Neuron (in vitro differentiated cells): Measurements from ENCODE around the gene DMKN.

Experiments used
- H2AFZ ChIP-seq: one replicate; pipeline ENCODE4 v1.6.1; 2013; ENCODE audit warnings: low read depth, mild to moderate bottlenecking, inconsistent platforms, low read length, moderate library complexity
- H3K27me3 ChIP-seq: one replicate; pipeline ENCODE4 v1.6.1; 2013; ENCODE audit warnings: low read length; ENCODE audit not compliant: insufficient read depth
- H3K36me3 ChIP-seq: one replicate; pipeline ENCODE4 v1.6.1; 2013; ENCODE audit warnings: low read length; ENCODE audit not compliant: insufficient read depth
- H3K4me1 ChIP-seq: one replicate; pipeline ENCODE4 v1.6.1; 2013; ENCODE audit warnings: low read length; ENCODE audit not compliant: insufficient read depth
- H3K4me3 ChIP-seq: 2 replicates; pipeline ENCODE4 v1.5.1; 2013; ENCODE audit warnings: mild to moderate bottlenecking, low read length, moderate library complexity
- H3K9me3 ChIP-seq: one replicate; pipeline ENCODE4 v1.6.1; 2013; ENCODE audit warnings: low read length

Gene DMKN, protein sequence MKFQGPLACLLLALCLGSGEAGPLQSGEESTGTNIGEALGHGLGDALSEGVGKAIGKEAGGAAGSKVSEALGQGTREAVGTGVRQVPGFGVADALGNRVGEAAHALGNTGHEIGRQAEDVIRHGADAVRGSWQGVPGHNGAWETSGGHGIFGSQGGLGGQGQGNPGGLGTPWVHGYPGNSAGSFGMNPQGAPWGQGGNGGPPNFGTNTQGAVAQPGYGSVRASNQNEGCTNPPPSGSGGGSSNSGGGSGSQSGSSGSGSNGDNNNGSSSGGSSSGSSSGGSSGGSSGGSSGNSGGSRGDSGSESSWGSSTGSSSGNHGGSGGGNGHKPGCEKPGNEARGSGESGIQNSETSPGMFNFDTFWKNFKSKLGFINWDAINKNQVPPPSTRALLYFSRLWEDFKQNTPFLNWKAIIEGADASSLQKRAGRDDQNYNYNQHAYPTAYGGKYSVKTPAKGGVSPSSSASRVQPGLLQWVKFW

DNA sequence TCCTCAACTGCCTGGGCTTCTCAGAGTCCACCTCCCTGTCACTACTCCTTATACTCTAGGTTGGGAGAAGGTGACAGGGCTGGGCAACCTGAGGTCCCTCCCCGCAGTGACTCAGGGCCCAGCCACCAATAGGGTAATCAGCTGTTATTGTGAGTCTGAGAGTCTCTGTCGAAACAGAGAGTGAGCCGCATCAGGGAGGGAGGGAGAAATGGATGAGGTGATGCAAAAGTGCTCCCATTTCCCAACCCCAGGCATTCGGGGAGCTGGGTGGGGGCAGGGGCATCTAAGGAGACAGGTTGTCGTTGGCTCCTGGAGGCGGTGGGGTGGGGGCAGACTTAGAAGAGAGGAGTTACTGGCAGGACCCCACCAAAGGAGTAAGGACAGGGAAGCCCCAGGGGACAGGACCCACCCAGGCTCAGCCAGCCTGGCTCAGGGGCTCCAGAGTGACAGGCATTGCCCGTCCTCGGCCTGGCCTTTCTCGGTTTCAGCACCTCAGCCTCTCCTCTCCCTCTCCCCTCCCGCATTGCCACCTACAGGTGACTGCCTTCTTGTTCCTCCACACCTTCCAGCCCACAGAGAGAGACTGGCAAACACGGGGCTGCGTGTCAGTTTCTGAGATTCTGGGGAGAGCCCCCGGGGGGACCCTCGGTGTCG is at the start of gene DMKN:
Gene DMKN, minus strand, starts transcription at position 22 of the 654 bp plus-strand sequence. CDS start 174 bp downstream, outside the sequence.
- H3K9me3 ChIP-seq = no peaks in the 10 kb centered on the region
- no peak within 1 kb of the TSS for H2AFZ ChIP-seq
- no peaks in the 10 kb centered on the region for H3K36me3 ChIP-seq
- H3K4me1 ChIP-seq = no peaks in the 10 kb centered on the region
- H3K27me3 ChIP-seq = peaks cover 50% of the 10 kb centered on the region
- no peak within 1 kb of the TSS for H3K4me3 ChIP-seq

DNA sequence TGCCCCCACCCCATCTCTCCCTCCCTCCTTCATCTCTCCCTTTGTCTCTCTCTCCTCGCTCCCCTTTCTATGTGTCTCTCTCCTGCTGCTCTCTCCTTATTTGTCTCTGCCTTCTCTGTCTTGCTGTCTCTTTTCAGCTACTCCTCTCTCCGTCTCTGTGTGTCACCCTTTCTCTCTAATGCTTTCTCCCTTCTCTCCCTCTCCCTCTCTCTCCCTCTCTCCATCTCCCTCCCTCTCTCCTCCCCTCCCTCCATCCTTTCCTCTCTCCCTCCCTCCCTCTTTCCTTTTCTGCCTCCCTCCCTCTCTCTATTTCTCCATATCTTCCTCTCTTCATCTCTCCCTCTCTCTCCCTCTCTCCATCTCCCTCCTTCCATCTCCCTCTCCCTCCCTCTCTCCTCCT is 49.3 kb upstream of the DMKN start:
- H3K27me3 ChIP-seq = peaks cover 41% of the 10 kb centered on the region
- H3K9me3 ChIP-seq = peaks cover 2% of the 10 kb centered on the region
- H2AFZ ChIP-seq = no peak overlapping the region
- H3K36me3 ChIP-seq = no peaks in the 10 kb centered on the region
- H3K4me3 ChIP-seq = no peak overlapping the region
- no peaks in the 10 kb centered on the region for H3K4me1 ChIP-seq

DNA sequence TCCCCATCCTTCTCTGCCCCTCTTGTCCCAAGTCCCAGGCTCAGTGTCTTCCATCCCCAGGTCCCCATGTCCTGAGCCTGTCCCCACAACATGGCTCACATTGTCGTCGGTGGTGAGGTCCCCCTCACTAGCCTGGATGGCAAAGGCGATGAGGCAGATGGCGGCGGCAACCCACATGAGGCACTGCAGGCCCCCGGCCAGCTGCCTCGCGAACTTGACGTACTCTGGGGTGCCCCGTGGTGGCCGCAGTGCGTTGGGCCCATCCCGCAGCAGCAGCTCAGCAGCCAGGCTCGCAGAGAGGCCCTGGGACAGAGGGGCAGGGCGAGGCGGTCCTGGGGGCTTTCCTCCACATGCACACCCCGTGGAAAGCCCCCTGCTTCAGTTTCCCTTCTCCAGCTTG is 48.9 kb upstream of the DMKN start:
- H3K27me3 ChIP-seq = peaks cover 44% of the 10 kb centered on the region

DNA sequence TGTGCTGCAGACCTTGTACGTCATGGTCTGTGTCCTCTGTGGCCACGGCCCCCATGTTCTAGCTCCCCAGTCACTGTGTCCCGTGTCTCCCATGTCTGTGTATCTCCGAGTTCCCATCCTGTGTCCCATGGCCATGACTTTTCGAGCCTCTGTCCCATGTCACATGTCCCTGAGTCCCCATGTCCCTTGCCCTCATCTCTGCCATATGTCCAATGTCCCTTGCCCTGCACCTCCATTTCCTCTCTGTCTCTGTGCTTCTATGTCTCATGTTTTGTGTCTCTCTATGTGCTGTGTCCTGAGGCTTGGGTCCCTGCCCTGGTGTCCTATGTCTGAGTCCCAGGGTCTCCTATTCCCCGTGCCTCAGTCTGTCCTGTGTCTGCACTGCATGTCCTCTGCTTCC is 48.0 kb upstream of the DMKN start:
- H3K4me1 ChIP-seq = peaks cover 3% of the 10 kb centered on the region
- no peak overlapping the region for H3K4me3 ChIP-seq
- peaks cover 2% of the 10 kb centered on the region for H3K9me3 ChIP-seq
- H3K36me3 ChIP-seq = no peaks in the 10 kb centered on the region
- peaks cover 50% of the 10 kb centered on the region for H3K27me3 ChIP-seq
- no peak overlapping the region for H2AFZ ChIP-seq

More for the DNA sequence above, 48.9 kb upstream of the DMKN start:
- no peak overlapping the region for H2AFZ ChIP-seq
- no peak overlapping the region for H3K4me3 ChIP-seq
- peaks cover 2% of the 10 kb centered on the region for H3K4me1 ChIP-seq
- H3K36me3 ChIP-seq = no peaks in the 10 kb centered on the region
- peaks cover 2% of the 10 kb centered on the region for H3K9me3 ChIP-seq

DNA sequence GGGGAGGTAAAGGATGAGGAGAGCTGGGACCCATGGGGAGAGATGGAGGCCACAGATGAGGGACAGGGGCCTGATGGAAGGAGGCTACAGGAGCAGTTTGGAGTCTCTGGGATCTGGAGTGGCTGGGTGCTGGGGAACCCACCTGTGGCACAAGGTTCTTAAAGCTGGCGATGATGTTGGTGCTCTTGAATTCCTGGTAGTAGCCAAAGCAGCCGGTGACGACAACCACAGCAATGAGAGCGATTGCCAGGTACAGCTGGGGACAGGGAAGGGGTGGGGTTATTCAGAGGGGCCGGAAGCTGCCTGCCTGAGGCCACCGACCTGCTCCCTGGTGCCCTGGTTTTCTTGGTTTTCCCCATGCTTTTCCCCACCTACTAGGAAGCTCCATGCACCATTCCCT is 47.2 kb upstream of the DMKN start:
- Histone ChIP-seq H3K4me1 (peaks cover 3% of the 10 kb centered on the region), H3K36me3 (no peaks in the 10 kb centered on the region), H3K27me3 (peaks cover 50% of the 10 kb centered on the region), H3K9me3 (peaks cover 2% of the 10 kb centered on the region), H2AFZ (no peak overlapping the region), H3K4me3 (no peak overlapping the region)

DNA sequence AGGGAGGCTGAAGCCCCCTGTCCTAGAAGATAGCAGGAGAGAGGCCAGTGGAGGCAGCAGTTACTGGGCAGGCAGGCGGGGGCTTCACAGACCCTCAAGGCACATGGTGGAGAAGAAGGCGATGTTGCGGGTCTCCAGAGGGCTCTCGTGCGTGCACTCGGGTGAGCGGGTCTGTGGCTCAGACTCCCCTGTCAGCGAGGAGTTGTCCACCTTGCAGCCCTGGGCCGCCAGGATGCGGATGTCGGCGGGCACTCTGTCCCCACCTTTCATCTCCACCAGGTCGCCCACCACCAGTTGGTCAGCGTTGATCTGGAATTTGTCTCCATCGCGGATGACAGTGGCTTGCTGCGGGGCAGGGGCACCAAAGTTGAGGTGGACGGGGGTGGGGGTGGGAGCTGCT is 46.8 kb upstream of the DMKN start:
- no peak overlapping the region for H3K4me3 ChIP-seq
- H2AFZ ChIP-seq = no peak overlapping the region
- H3K4me1 ChIP-seq = peaks cover 3% of the 10 kb centered on the region
- H3K9me3 ChIP-seq = peaks cover 2% of the 10 kb centered on the region
- peaks cover 50% of the 10 kb centered on the region for H3K27me3 ChIP-seq
- H3K36me3 ChIP-seq = no peaks in the 10 kb centered on the region

DNA sequence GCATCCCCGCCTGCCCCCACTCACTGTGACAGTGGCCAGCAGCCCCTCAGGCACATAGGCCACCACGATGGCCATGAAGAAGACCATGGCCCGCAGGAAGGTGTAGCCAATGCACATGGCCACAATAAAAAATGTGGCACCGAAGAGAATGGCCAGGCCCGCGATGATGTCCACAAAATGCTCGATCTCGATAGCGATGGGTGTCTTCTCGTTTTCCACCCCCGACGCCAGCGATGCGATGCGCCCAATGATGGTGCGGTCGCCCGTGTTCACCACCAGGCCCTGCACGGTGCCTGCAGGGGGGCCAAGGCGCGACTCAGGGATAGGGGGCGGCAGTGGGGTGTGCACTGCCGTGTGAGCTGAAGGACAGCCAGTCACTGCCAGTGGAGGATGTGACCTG is 46.3 kb upstream of the DMKN start:
- Histone ChIP-seq H3K9me3 (peaks cover 2% of the 10 kb centered on the region), H2AFZ (no peak overlapping the region), H3K4me3 (no peak overlapping the region), H3K36me3 (no peaks in the 10 kb centered on the region), H3K27me3 (peaks cover 54% of the 10 kb centered on the region), H3K4me1 (peaks cover 3% of the 10 kb centered on the region)

DNA sequence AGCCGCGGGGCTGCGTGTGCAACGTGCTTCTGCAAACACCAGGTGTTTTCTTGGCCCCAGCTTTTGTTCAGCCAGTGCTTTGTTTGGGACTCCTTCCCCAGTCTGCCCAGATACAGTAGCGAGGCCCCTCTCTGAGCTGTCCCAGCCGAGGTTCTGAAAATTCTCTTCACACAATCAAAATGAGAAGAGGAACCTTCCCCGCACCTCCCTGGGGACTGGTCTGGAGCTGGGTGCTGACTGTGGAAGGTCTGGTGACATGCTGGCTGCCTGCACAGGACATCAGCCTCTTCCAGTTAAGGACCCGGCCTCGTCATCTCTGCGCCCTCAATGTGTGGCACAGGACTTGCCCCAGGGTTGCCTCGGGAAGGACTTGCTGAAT is 45.8 kb upstream of the DMKN start:
- Histone ChIP-seq H3K4me3 (no peak overlapping the region), H3K4me1 (peaks cover 3% of the 10 kb centered on the region), H3K36me3 (no peaks in the 10 kb centered on the region), H3K9me3 (peaks cover 2% of the 10 kb centered on the region), H2AFZ (no peak overlapping the region), H3K27me3 (peaks cover 58% of the 10 kb centered on the region)

DNA sequence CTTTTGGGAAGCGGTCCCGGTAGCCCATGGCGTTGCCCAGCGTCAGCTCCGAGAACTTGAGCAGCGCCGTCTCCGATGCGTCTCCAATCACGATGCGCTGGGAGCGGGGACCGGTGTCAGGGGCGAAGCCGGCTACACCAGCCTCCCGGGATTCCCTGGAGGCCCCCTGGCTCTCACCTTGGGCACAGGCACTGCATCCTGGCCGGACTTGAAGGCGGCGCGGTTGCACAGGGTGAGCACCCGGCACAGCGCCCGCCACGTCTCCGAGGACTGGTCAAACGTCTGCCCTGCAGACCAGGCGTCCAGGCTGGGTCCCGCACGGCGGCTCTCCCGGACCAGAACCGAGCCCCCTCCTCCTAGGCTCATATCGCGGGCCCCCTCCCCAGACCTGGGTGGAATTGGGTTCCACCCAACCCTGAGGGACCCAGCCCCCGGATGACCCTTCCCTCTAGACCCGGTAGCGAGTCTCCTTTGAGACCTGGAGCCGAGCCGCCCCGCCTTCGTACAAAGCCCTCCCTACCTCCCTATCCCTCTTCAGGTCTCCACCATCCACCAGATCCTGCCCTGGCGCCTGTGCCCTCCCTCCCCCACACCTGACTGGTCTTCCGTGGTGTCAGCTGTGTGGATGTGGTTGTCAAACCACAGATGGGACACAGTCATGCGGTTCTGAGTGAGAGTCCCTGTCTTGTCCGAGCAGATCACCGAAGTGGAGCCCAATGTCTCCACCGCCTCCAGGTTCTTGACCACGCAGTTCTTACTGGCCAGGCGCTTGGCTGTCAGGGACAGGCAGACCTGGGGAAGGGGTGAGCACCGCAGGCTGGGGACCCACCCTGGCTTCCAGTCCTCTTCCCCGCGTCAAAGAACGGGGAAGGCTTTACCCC is 45.2 kb upstream of the DMKN start:
- H3K36me3 ChIP-seq = no peaks in the 10 kb centered on the region
- H3K4me1 ChIP-seq = peaks cover 3% of the 10 kb centered on the region
- H2AFZ ChIP-seq = peak overlapping the region; percentile 9
- peaks cover 2% of the 10 kb centered on the region for H3K9me3 ChIP-seq
- H3K27me3 ChIP-seq = peaks cover 58% of the 10 kb centered on the region
- H3K4me3 ChIP-seq = no peak overlapping the region

DNA sequence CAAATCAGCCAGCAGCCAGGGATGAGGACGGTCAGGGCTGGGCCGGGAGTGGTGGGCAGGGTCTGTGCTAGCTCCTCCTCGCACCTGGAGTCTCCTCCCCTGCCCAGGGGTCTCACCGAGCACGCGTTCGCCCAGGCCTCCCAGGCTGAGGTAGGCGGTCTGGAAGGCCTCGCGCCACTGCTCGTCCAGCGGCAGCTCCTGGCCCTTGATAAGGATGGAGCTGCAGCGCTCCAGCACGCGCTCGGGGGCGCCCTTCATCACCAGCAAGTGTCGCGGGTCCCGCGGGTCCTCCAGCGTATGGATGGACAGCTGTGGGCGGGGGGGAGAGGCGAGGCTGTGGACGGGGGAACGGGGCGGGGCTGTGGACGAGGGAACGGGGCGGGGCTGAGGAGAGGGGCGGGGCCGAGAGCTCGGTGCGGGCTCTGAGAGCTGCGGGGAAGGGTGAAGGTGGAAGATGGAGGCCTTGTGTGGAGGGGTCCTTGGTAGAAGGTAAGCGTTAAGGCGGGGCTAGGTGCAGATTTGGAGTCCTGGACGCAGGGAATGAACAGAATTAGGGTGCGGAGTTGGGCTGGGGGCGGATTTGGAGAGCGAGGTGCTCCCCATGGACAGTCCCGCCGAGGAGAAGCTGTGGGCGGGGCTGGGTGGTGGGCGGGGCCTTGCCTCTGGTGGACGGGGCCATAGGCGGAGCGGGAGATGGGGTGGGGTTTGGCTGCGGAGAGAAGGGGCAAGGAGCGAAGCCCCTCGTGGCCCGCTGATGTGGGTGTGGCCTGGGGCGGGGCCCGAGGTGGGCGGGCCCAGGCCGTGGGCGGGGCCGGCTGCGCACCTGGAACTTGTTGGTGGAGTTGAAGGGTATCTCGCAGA is 44.3 kb upstream of the DMKN start:
- peaks cover 2% of the 10 kb centered on the region for H3K9me3 ChIP-seq
- H3K4me1 ChIP-seq = peaks cover 3% of the 10 kb centered on the region
- peak overlapping the region; percentile 38 for H3K4me3 ChIP-seq
- H2AFZ ChIP-seq = peak overlapping the region; percentile 9
- H3K27me3 ChIP-seq = peaks cover 62% of the 10 kb centered on the region
- H3K36me3 ChIP-seq = no peaks in the 10 kb centered on the region

DNA sequence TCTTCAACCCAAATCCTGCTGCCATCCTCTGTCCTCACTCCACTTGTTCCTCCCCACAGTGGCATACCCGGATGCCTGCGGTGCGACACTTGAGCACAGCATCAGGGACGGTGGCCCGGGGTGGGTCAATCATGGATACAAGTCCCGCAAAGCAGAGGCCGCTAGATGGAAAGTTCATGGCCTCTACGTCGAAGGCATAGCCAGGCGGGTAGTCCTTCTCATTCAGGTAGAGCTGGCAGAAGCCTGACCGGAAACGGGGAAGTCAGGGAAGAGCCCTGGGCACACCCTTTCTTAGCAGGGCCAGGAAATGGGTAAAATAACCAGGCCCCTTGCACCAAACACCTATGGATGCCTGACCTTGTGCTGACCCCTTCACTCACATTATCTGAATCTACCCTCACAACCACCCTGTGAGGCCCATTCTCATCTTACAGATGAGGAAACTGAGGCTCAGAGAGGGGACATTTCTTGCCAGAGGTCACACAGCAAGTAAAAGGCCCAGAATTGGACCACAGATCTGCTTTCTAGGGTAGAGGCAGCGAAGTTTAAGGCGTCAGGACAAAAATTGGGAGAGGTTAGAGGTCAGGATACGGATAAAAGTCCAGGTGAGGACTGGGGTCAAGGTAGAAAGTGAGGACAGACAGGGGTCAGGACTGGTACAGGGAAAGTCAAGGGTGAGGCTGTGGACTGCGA is 43.5 kb upstream of the DMKN start:
- Histone ChIP-seq H2AFZ (peak overlapping the region; percentile 9), H3K36me3 (no peaks in the 10 kb centered on the region), H3K4me3 (no peak overlapping the region), H3K9me3 (peaks cover 2% of the 10 kb centered on the region), H3K4me1 (peaks cover 3% of the 10 kb centered on the region), H3K27me3 (peaks cover 54% of the 10 kb centered on the region)
